NCI-H2227 (cell line): ENCODE data around the gene CD19.
"Not testable (repeated sequence)": the region's sequence is repeated elsewhere in the genome, so short reads cannot be mapped to it uniquely, and the experiment has no call there.

Source experiments
- DNase-seq: peaks from one replicate; lab custom pipeline; 2025; ENCODE audit not compliant: unreplicated experiment; lab: John Stamatoyannopoulos, UW

Gene CD19

DNA sequence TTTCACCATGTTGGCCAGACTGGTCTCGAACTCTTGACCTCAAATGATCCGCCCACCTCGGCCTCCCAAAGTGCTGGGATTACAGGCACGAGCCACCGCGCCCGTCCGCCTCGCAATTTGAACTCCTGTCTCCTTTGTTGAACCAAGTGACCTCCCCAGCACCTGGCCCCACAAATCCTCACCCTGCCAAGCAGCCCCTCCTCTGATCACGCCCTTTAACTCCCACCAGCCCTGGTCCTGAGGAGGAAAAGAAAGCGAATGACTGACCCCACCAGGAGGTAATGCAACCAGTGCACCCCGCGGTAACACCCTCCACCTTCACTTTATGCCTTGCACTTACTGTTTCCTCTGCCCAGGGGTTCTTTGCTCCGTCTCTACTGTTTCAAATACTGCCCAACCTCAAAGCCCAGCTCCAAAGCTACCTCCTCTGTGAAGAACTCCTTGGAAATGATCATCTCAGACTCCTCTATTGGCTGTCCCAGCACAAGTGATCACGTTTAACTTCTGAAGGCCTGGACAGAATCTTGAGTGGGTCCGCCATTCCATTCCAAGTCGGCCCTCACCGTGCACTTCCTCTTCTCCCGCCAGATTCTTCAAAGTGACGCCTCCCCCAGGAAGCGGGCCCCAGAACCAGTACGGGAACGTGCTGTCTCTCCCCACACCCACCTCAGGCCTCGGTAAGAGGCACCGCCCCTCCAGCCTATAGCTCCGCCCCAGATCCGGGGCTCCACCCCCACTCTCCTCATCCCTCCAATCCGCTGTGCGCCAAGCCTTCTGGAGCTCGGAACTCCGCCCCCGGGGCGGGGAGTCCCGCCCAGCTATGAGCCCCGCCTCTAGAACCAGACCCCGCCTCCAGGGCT is 4.4 kb downstream of the CD19 start:
- peak; percentile 25 for DNase-seq

DNA sequence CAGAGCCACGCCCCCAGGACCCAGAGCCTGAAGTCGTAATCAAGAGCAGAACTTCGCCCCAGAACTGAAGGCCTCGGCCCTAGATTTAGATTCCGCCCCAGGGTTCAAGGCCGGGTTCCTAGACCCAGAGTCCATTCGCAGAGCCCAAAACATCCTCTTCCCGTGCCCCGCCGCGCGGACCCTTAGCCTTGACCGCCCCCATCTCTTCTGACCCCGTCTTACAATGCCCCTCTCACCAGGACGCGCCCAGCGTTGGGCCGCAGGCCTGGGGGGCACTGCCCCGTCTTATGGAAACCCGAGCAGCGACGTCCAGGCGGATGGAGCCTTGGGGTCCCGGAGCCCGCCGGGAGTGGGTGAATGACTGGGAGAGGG is 5.0 kb downstream of the CD19 start:
- DNase-seq = no peak

DNA sequence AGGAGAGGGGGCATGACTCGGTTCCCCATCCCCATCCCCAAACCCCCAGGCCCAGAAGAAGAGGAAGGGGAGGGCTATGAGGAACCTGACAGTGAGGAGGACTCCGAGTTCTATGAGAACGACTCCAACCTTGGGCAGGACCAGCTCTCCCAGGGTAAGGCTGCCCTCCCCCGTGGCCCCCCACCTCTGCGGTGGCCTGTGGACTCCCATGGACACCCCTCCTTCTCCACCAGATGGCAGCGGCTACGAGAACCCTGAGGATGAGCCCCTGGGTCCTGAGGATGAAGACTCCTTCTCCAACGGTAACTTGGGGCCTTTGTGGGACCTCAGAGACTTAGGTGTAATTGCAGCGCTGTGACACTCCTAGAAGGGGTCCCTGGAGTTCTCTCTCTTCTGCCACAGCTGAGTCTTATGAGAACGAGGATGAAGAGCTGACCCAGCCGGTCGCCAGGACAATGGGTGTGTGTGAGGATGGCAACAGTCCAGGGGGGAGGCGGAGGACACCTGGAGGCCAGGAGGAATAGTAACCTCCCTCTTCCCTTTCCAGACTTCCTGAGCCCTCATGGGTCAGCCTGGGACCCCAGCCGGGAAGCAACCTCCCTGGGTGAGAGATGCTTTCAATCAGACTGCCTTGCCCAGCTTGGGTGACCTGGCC is 5.6 kb downstream of the CD19 start:
- no peak for DNase-seq

DNA sequence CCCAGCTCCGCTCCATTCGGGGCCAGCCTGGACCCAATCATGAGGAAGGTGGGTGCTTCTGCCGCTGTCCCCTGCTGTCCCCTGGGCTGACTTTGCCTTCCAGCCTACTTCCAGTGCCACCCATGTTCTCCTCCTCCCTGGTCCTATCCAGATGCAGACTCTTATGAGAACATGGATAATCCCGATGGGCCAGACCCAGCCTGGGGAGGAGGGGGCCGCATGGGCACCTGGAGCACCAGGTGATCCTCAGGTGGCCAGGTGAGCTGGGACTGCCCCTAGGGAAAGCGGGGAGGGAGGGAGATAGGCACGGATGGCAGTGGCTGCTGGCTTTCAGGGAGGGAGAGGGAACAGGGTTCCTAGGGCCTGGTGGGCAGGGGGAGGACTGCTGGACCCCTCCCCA is 7.0 kb downstream of the CD19 start:
- DNase-seq = no peak

DNA sequence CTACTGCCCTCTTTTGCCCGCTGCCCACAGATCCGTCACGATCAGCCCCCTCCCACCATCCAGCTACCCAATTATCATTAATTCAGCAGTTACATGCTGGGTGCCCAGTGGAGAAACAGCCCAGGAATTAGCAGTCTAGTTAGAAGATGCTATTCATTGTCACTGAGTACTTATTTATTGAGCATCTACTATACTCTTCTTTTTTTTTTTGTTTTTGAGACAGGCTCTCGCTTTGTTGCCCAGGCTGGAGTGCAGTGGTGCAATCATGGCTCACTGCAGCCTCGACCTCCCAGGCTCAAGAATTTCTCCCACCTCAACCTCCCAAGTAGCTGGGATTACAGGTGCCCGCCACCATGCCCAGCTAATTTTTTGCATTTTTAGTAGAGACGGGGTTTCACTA is 8.1 kb downstream of the CD19 start:
- not testable (repeated sequence) for DNase-seq

DNA sequence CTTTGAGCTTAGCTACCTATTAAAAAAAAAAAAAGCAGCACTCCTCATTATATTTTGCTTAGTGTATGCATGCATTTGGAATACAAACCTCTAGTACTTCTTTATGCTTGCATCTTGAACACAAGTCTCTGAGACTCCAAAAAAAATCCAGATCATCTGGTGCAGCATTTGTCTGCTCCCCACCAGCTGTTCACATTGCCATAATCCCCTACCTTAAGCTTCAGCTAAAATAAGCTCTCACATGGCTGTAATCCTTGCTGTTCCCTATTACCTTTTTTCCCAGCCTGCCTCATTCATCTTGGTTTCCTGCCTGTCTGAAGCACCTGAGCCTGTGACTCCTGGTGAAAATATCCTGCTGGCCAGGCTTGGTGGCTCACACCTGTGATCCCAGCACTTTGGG is 11.5 kb downstream of the CD19 start:
- DNase-seq = no peak

DNA sequence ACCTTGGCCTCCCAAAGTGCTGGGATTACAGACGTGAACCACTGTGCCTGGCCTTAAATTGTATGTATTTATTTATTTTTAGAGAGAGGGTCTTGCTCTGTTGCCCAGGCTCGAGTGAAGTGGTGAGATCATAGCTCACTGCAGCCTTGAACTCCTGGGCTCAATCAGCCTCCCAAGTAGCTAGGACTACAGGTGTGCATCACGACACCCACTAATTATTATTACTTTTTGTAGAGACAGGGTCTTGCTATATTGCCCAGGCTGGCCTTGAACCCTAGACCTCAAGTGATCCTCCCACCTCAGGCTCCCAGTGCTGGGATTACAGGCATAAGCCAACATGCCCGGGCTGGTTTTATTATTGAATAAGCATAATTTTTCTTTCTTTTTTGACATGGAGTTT is 14.9 kb downstream of the CD19 start:
- no peak for DNase-seq

DNA sequence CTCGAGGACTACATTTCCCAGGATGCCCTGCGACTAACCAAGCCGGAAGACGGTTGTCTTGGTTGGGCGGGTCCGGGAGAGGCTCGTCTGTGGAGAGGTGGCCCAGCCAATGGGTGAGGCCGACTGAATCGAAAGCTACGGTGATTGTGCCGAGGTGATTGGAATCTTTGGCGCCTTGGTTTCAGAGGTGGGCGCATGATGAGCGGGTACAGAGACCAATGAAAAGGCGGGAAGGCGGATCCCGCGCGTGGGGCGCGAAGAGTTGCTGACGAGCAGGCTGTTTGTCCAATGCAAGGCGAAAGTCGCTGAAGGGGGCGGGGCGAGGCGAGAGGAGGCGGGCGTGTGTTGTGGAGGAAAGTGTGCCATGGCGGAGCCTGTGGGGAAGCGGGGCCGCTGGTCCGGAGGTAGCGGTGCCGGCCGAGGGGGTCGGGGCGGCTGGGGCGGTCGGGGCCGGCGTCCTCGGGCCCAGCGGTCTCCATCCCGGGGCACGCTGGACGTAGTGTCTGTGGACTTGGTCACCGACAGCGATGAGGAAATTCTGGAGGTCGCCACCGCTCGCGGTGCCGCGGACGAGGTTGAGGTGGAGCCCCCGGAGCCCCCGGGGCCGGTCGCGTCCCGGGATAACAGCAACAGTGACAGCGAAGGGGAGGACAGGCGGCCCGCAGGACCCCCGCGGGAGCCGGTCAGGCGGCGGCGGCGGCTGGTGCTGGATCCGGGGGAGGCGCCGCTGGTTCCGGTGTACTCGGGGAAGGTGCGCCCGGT is 19.1 kb downstream of the CD19 start, which contains the start of gene NFATC2IP:
Gene NFATC2IP (plus strand): TSS at position 290 of the 762 bp plus-strand sequence. CDS start 75 bp downstream, at position 365.
- peak; percentile 100 for DNase-seq

DNA sequence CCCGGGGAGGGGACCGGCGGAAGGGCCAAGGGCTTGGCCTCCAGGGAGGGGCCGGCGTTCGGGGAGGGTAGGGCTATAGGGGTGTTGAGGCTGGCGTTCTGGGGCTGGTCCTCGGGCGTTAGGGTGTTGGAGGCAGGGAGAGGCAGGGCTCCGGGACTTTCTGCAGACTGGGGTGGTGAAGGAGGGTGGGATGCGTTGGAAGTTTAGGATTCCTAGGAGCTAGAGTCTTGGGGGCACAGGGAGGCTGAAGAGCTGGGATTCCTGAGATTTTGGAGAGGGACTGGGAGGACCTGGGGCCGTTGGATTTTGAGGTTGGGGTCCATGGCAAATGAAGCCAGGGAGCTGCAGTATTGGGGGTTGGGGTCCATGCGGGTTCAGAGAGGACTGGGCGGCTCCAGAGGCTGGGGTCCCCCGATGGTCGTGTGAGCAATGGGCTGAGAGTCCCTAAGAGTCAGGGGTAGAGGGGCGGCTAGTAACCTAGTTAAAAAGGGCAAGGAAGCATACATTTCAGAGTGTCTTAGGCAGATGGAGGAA is 19.7 kb downstream of the CD19 start:
- no peak for DNase-seq

DNA sequence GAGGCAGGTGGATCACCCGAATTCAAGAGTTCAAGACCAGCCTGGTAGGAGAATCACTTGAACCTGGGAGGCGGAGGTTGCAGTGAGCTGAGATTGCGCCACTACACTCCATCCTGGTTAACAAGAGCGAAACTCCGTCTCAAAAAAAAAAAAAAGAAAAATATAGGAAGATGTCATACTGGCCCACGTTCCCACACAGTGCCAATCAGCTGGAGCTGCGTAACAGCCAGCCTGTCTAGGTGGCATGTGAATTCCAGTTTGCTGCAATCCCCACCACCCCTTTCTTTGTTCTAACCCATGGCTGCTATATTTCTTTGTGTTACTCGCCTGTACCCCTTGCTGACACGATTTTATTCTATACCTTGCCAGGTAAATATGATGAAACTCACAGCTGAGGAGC is 26.4 kb downstream of the CD19 start:
- DNase-seq = no peak

DNA sequence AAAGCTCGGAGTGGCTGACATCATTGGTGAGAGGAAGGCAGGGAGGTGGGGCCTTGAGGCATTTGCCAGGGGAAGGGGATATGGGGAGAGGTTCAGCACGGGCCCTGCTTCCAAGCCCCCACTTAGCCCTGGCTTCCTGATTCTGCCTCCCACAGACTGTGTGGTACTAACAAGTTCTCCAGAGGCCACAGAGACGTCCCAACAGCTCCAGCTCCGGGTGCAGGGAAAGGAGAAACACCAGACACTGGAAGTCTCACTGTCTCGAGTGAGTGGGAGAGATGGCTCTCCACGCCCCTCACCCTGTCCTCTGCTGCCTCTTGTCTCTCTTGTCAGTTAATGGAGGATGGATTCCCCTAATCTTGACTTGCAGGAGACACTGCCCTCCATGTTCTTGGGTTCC is 27.1 kb downstream of the CD19 start:
- no peak for DNase-seq

DNA sequence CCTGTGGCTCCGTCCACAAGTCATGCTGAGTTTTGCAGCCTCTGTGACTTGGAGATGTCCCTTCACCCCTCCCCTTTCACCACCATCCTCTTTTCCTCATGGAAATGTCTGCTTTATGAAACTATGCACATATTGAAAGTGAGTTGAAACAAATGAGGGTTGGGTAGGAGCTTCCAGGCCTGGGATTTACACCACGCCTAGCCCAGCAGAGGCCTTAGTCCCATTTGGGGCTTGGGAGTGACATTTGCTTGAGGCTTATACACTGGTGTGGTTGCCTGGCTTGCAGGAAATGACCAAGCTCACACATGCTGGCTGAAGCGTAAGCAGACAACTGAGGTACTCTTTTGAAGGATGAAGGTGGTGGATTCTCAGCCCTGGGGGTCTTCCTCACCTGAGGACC is 32.3 kb downstream of the CD19 start:
- DNase-seq = no peak

DNA sequence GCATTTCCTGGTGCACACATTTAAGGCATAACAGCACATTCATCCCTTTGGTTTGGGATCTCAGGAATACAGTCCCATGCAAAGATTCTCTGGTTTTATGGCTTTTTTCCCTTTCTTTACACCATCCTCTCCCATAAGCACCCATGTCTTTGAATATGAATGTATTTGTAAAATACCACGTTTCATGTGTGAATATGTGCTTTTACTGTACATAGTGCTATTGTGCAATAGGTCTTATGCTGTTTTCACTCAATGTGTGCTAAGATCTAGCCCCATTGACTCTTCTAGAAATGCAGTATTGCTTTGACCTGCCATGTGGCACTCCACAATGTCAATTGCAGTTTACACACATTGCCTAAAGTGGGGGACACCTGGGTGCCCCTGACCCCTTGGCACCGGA is 32.7 kb downstream of the CD19 start:
- no peak for DNase-seq

DNA sequence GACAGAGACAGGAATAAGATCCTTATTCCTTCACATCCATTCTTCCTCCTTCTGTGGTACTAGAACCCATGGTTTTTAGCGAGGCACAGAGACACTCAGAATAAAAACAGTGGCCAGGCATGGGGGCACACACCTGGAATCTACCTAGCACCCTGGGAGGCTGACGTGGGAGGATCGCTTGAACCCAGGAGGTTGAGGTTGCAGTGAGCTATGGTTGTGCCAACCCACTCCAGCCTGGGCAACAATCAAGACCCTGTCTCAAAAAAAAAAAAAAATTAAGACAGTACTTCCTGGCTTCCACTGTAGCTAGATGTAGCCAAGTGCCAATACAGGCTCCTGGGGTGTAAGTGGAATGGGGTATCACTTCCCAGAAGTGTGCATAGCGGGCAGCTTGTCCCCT is 35.4 kb downstream of the CD19 start:
- no peak for DNase-seq

DNA sequence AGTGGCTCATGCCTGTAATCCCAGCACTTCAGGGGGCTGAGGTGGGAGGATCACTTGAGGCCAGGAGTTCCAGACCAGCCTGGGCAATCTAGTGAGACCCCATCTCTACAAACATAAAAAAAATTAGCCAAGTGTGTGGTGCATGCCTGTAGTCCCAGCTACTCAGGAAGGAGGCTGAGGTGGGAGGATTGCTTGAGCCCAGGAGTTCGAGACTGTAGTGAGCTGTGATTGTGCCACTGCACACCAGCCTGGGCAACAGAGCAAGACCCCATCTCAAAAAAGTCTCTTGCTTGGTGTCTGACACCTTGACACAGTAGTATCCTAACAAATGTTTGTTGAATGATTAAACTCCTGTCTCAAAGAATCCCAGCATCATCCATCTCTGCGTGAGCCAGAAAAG is 37.9 kb downstream of the CD19 start:
- DNase-seq = not testable (repeated sequence)

DNA sequence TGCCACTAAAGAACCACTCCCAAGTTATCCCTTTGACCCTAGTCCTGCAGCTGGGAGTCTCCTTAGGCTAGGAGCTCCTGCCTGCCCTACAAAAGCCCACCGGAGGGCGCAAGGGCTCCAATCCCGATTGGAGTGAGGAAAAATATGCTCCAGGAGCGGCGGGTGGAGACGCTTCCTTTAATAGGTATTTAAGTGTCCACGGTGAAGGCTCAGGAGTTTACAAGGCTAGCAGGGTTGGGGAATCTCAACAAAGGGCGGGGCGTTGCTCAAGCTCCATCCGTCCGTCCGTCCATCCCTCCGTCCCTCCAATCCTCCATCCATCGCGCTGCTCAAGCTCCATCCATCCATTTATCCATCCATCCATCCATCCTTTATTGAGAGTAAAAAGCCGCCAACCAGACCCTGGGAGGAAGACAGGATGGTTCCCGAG is 42.3 kb downstream of the CD19 start:
- DNase-seq = peak; percentile 88

DNA sequence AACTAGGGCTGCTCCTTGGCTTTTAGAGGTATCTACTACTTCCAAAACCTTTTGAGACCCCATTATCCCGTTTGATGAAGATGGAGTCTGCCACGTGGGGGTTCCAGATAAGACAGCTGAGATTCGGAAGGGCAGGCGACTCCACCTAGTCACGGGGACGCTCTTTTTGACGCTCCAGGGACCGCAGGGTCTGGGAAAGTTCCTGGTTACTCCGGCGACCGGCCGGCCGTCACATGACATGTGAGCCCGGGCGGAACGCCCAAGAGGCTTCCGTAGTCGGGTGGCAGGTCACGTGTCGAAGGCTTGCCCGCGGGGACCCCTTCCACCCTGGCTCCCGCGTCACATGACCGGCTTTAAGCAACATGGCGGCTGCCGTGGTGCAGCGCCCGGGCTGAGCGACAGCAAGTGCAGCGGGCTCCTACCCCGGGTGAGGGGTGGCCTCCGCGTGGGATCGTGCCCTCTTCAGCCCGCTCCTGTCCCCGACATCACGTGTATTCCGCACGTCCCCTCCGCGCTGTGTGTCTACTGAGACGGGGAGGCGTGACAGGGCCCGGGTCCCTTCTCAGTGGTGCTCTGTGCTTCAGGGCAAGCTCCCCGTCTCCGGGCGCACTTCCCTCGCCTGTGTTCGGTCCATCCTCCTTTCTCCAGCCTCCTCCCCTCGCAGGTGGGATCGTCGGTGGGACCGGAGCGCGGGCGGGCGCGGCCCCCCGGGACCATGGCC is 42.8 kb downstream of the CD19 start, which contains the start of gene SPNS1:
Gene SPNS1 (plus strand): TSS at position 342 of the 721 bp plus-strand sequence. CDS start 374 bp downstream, at position 716.
- DNase-seq = peak; percentile 98

DNA sequence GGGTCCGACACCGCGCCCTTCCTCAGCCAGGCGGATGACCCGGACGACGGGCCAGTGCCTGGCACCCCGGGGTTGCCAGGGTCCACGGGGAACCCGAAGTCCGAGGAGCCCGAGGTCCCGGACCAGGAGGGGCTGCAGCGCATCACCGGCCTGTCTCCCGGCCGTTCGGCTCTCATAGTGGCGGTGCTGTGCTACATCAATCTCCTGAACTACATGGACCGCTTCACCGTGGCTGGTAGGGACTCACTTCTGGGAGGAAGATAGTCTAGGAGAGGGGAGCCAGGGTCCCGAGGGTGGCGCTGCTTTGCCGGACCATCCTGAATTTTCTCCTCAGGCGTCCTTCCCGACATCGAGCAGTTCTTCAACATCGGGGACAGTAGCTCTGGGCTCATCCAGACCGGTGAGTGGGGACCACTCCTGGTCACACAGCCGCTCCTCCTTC is 43.4 kb downstream of the CD19 start:
- DNase-seq = no peak

DNA sequence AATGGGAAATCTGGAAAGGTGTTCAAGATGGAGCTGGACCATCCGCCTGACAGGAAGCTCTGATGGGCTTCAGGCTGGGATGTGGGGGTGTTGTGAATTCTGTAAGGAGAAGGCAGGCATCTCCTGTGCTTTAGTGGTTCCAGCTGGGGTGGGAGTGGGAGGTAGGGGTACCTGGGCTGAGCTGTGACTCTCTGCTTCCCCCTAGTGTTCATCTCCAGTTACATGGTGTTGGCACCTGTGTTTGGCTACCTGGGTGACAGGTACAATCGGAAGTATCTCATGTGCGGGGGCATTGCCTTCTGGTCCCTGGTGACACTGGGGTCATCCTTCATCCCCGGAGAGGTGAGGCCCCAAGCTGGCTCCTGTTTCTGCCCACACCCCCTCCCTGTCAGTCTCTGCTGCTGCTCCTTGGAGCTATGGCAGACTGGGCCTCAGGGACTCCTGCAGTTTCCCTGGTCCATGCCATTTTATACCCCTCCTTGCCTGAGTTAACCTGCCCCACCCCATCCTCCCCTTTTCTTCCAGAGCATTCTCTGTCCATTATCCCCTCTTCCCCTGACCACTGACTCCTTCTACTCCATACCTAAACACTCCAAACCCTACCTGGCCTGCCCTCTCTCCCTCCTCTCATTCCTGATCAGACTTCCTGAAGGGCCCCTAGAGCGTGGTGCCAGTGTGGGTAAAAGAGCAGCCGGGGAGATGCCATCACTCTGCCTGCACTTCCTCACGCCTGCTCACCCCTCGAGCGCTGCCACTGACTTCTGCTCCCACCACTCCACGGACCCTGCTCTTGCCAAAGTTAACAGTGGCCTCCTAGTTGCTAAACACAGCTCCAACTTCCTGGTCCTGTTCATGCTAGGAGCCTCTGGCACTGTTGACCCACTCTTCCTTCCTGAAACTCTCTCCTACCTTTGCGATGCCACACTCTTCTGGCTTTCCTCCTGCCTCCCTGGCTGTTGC is 46.2 kb downstream of the CD19 start:
- no peak for DNase-seq
